ENCODE data around the gene B3GNT9.

B3GNT9 gene

GRCh38 chr16:67109407-67110135 lies 41.2 kb downstream of the B3GNT9 start, which contains the start of gene PHAF1:
TSS of gene PHAF1 (plus strand) at chr16:67109941. CDS start at chr16:67110176, 235 bp downstream.
- DNase-seq, result peak; percentile 58 to 83

- DNase-seq, result no peak
Measured at GRCh38 chr16:67108931-67109406, 41.8 kb downstream of the B3GNT9 start.

- no peak for DNase-seq
Measured at GRCh38 chr16:67108489-67108888, 42.3 kb downstream of the B3GNT9 start.

GRCh38 chr16:67105881-67106280 lies 44.9 kb downstream of the B3GNT9 start:
- no peak for DNase-seq

GRCh38 chr16:67105246-67105645 lies 45.6 kb downstream of the B3GNT9 start:
- no peak for DNase-seq

- DNase-seq, result no peak
Measured at GRCh38 chr16:67104845-67105244, 46.0 kb downstream of the B3GNT9 start.

- DNase-seq, result peak; percentile 12 to 36
Measured at GRCh38 chr16:67104061-67104460, 46.7 kb downstream of the B3GNT9 start.

- DNase-seq, result no peak
Measured at GRCh38 chr16:67101311-67102082, 49.3 kb downstream of the B3GNT9 start.

- peak in 1 of 2 experiments; percentile 40 for DNase-seq
Measured at GRCh38 chr16:67100569-67101310, 50.1 kb downstream of the B3GNT9 start.

- no peak for DNase-seq
Measured at GRCh38 chr16:67098599-67098998, 52.2 kb downstream of the B3GNT9 start.
